GM18505 (cell line): ENCODE results near the gene TSHZ2.
A peak's percentile ranks its signal among the peaks of the same experiment; 100 is the strongest.

Source experiments
- ATAC-seq: cut with Tn5 transposase; IDR thresholded peaks from one replicate; pipeline ENCODE4 v1.9.1; 2021; ENCODE audit not compliant: unreplicated experiment
- POLR2A ChIP-seq: IDR thresholded peaks from 4 replicates; pipeline ENCODE4 v1.6.1; 2011; ENCODE audit warnings: borderline replicate concordance; ENCODE audit not compliant: insufficient read depth, insufficient read length; ENCODE audit errors: extremely low read depth

TSHZ2 gene

GRCh38 chr20:53212018-53212417 lies 239.9 kb downstream of the TSHZ2 start:
- no peak for ATAC-seq
- no peak for TF ChIP-seq POLR2A

GRCh38 chr20:53214392-53214791 lies 242.2 kb downstream of the TSHZ2 start:
- TF ChIP-seq POLR2A: no peak
- no peak for ATAC-seq

DNA sequence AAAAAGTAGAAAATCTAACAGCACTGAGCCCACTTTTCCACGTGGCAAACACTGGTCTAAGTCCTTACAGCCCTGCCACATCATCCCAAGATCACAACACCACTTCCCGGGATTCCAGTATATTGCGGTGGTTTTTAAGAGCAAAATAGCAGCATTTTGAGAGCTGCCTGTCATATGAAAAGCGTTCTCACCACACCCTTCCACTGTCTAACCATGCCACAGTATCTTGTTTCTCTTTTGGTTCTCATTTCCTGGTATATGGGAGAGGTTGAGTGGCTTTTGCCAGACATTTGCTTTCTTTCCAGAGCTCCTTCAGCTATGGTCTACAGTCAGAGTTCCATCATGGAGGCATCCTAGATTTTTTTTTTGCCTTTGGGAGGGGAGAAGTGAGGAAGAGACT lies 243.0 kb downstream of the TSHZ2 start:
- ATAC-seq: no peak
- no peak for TF ChIP-seq POLR2A

GRCh38 chr20:53216478-53216855 lies 244.3 kb downstream of the TSHZ2 start:
- TF ChIP-seq POLR2A: no peak
- ATAC-seq: no peak

DNA sequence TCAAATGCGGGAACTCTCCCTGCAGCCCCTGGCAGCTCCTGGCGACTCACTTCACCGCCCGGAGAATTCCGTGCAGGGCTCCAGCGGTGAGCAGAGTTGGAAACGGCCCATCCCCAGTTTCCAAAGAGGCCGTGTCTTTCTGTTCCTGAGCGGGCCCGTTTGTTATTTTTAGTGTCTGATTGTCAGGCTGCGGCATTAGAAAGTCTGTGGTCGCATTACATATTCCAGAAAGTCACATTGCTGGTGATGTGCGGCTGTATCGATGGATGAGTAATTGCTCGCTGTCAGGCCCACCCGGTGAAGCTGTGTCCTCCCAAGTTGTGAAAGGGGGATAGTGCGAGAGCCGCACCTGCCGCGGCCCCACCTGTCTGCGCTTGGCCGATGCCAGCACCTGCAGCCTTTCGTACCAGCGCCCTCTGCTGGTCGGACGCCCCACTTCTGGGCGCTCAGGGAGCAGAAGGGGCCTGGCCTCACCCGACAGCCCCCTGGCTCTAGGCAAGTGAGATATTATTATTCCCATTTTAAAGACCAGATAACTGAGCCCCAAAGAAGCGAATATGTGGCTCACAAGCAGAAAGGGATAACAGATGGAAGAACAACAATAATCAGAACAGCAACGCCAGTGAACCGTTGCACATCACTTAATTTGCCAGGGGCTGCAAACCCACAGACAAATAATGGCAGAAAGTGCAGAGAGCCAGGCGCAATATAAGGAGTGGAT lies 244.9 kb downstream of the TSHZ2 start:
- TF ChIP-seq POLR2A: no peak
- peak; percentile 85 for ATAC-seq

DNA sequence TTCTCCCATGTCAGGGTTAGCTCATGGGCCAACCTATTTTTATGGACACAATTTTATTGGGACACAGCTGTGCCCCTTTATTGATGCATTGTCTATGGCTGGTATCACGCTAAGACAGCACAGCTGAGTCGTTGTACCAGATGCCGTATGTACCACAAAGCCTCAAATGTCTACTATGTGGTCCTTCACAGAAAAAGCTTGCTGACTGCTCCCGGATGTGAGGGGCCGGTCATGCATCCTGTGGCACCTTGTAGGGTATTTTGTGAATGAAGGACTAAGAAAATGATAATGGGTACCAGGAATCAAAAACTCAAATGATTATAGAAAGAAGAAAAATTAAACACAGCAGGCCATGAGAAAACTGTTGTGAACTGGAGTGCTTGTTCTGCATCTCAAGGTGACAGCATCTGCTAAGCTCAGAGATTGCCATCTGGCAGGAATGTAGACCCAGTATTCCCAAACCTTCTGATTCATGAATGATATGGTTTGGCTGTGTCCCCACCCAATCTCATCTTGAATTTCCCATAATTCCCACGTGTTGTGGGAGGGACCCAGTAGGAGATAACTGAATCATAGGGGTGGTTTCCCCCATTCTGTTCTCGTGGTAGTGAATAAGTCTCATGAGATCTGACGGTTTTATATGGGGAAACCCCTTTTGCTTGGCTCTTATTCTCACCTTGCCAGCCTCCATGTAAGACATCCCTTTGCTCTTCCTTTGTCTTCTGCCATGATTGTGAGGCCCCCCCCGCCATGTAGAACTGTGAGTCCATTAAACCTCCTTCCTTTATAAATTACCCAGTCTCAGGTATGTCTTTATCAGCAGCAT lies 248.5 kb downstream of the TSHZ2 start:
- ATAC-seq: no peak

GRCh38 chr20:53221731-53222130 lies 249.6 kb downstream of the TSHZ2 start:
- no peak for TF ChIP-seq POLR2A
- ATAC-seq: no peak

More for the DNA sequence above, 248.5 kb downstream of the TSHZ2 start:
- TF ChIP-seq POLR2A: no peak

DNA sequence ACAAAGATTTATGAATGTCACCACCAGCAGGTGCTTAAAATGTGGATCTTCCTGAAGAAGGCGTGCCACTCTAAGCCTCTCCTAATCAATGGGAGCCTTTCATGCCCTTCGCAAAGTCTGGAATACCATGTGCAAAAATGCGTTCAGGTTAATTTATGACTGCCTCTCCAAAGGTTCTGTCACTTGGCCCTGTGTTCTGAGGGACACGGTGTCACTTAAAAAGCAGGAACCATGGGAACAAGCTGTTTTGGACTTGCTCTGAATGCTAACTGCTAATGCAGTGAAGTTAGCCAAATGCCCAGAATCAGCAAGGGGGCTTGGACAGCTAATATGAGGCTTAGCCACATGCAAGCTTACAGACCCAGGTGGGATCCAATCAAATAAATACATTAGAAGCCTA lies 250.3 kb downstream of the TSHZ2 start:
- TF ChIP-seq POLR2A: no peak

GRCh38 chr20:53222932-53223331 lies 250.8 kb downstream of the TSHZ2 start:
- no peak for ATAC-seq
- TF ChIP-seq POLR2A: no peak

More for the DNA sequence above, 250.3 kb downstream of the TSHZ2 start:
- ATAC-seq: no peak

GRCh38 chr20:53223626-53224172 lies 251.5 kb downstream of the TSHZ2 start:
- TF ChIP-seq POLR2A: no peak
- ATAC-seq: no peak

GRCh38 chr20:53224851-53225250 lies 252.7 kb downstream of the TSHZ2 start:
- TF ChIP-seq POLR2A: no peak
- ATAC-seq: no peak

- ATAC-seq: peak; percentile 61
- TF ChIP-seq POLR2A: no peak
Measured at GRCh38 chr20:53226826-53227225, 254.7 kb downstream of the TSHZ2 start.

DNA sequence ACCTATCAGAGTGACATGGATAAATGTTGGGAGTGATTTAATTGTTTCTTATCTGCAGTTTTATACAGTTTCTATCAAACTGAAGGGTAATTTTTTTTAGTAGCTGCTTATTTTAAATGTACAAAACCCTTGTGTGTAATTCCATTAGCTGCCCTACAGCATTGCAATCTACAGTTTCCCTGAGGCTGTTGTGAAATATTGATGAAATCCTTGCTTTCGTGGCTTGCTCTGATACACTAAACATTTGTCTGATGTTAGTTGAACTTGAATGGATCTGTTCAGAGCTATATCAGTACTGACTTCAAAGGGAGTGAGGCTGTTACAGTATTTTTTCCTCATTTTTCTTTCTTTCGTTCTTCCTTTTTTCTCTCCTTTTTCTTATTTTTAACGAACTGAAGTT lies 255.4 kb downstream of the TSHZ2 start:
- no peak for ATAC-seq
- no peak for TF ChIP-seq POLR2A

- no peak for TF ChIP-seq POLR2A
- no peak for ATAC-seq
Measured at GRCh38 chr20:53231061-53231460, 258.9 kb downstream of the TSHZ2 start.
